ENCODE results near the gene LETM1. TPM values are rescaled to one million over a fixed set of nuclear protein-coding genes. Genes with fewer than 3 reads are reported as not detected.
A peak's percentile ranks its signal among the peaks of the same experiment; 100 is the strongest.

LETM1 gene
- total and polyA plus RNA-seq, 2 of the 13 experiments (the other 11 are each of a cell fraction or from before 2014, with no cell fraction given), result 9.7 to 41.6 TPM

GRCh38 chr4:1809754-1810502, 46.0 kb downstream of the LETM1 start (continued):
- TF ChIP-seq GLMP (CRISPR knock-in tag; IDR thresholded peaks at IDR 0.05; ENCODE audit: borderline replicate concordance) (no peak), NFIC (IDR thresholded peaks at IDR 0.05; ENCODE audit: low read length) (no peak), ZNF362 (CRISPR knock-in tag; IDR thresholded peaks at IDR 0.05; ENCODE audit: borderline replicate concordance) (no peak), BCL6 (CRISPR knock-in tag; IDR thresholded peaks at IDR 0.05) (peak; percentile 26; the same call in 1 of the 2 replicates), PHF21A (CRISPR knock-in tag; IDR thresholded peaks at IDR 0.05) (peak; percentile 91), IRX3 (CRISPR knock-in tag; IDR thresholded peaks at IDR 0.05; ENCODE audit: borderline replicate concordance, low read depth) (0 out of 2 replicates have a peak, but pooled peaks have one; percentile 40), ELF3 (CRISPR knock-in tag; IDR thresholded peaks at IDR 0.05) (0 out of 2 replicates have a peak, but pooled peaks have one; percentile 44), HNF4A (CRISPR knock-in tag; IDR thresholded peaks at IDR 0.05) (0 out of 2 replicates have a peak, but pooled peaks have one; percentile 35), NAIF1 (CRISPR knock-in tag; IDR thresholded peaks at IDR 0.05; ENCODE audit: borderline replicate concordance) (no peak), MTA3 (CRISPR knock-in tag; IDR thresholded peaks at IDR 0.05) (no peak), MXD1 (CRISPR knock-in tag; IDR thresholded peaks at IDR 0.05) (peak; percentile 57; the same call in 1 of the 2 replicates), HNF1A (IDR thresholded peaks at IDR 0.05; ENCODE audit: low read depth) (no peak), HNF1A (CRISPR knock-in tag; IDR thresholded peaks at IDR 0.05; ENCODE audit: borderline replicate concordance) (no peak; the same call in 1 of the 2 replicates), SYNCRIP (IDR thresholded peaks at IDR 0.05; ENCODE audit: insufficient read depth, low read depth, low read length) (no peak), HES4 (CRISPR knock-in tag; IDR thresholded peaks at IDR 0.05; ENCODE audit: borderline replicate concordance) (no peak), ARID4A (CRISPR knock-in tag; IDR thresholded peaks at IDR 0.05; ENCODE audit: borderline replicate concordance) (peak; percentile 84), FOXC1 (CRISPR knock-in tag; IDR thresholded peaks at IDR 0.05; ENCODE audit: borderline replicate concordance) (peak; percentile 78)
